SK-N-MC (cell line): ENCODE measurements around the gene CCDC71L.

Experiments used
- EZH2 ChIP-seq: fragments of 200-600 bp; sonication (generic); IDR thresholded peaks from one replicate; pipeline ENCODE4 v1.6.1; 2017; ENCODE audit warnings: antibody characterized with exemption
- POLR2AphosphoS5 ChIP-seq: IDR thresholded peaks from 2 replicates; pipeline ENCODE4 v1.6.1; 2012; ENCODE audit warnings: mild to moderate bottlenecking, low read depth, low read length, borderline replicate concordance

GRCh38 chr7:106626376-106627164 lies 34.4 kb downstream of the CCDC71L start:
- TF ChIP-seq POLR2AphosphoS5 (no peak), EZH2 (no peak)
